ENCODE measurements around the gene DPP10. TPM values are rescaled to one million over a fixed set of nuclear protein-coding genes. Genes with fewer than 3 reads are reported as not detected.

The DPP10 gene
- total and polyA plus RNA-seq, 7 donors, result 0.60 to 4.4 (median 3.5) TPM

DNA sequence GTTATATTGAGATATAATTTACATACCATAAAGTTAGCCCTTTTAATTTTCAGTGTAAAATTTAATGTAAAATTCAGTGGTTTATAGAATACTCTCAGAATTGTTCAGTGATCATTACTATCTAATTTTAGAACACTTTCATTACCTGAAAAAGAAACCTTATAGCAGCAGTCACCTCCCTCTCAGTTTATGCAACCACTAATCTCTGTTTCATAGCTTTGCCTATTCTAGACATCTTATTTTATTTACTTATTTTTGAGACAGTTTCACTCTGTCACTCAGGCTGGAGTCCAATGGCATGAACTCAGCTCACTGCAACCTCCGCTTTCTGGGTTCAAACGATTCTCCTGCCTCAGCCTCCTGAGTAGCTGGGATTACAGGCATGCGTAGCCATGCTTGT lies 479.6 kb downstream of the DPP10 start:
- intact Hi-C loops (cut with DNase I), result no loop called here
- no peak overlapping the region for H3K4me3 ChIP-seq
- 95 to 96% methylated on average over 3 of the region's 3 CpGs for WGBS, 2 donors

DNA sequence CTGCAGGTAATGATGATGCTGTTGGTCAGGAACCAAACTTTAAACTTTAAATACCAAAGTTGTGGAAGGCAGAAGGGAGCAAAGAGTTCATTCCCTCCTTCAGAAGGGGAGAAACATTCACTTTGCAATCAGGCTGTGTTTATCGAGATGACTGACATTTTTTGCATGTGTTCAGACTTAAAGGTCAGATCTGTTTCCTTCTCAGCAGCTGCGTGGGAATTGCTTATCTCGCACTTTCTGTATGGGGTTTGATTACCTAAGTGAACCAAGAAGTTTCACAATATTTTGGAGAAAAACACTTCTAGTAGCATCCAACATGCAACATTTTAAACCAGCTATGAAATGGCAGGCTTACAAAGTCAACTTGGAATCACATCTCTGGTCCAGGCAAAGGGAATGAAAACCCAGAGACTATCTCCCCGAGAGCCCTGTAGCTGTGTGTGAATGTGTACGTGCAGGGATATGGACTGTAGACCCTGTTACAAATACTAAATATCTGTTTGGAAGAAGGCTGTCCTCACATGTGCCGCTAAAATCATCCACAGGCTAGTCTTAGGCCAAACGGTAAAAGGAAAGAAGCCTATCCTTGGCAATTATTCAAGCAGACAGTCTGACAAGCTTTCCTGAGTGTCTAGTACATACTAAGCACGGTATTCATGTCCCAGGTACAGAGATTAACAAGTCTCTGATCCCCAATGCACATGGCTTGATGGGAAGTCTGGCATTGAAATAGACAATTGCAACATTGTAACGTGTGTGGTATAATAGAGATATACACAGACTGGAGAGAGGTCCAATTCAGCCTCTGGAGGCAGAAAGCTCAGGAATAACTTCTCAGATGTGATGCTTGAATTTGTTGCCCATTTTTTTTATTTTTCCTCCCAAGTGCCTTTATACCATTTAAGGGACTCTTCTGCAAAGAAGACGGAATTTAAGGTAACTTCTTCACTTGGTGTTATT lies 483.1 kb downstream of the DPP10 start:
- no peak overlapping the region for H3K27ac ChIP-seq
- TF ChIP-seq POLR2AphosphoS5 (IDR thresholded peaks at IDR 0.05) (no peak), POLR2A (IDR thresholded peaks at IDR 0.05) (no peak), EP300 (IDR thresholded peaks at IDR 0.05) (no peak)
- TF ChIP-seq, protein P1, sequence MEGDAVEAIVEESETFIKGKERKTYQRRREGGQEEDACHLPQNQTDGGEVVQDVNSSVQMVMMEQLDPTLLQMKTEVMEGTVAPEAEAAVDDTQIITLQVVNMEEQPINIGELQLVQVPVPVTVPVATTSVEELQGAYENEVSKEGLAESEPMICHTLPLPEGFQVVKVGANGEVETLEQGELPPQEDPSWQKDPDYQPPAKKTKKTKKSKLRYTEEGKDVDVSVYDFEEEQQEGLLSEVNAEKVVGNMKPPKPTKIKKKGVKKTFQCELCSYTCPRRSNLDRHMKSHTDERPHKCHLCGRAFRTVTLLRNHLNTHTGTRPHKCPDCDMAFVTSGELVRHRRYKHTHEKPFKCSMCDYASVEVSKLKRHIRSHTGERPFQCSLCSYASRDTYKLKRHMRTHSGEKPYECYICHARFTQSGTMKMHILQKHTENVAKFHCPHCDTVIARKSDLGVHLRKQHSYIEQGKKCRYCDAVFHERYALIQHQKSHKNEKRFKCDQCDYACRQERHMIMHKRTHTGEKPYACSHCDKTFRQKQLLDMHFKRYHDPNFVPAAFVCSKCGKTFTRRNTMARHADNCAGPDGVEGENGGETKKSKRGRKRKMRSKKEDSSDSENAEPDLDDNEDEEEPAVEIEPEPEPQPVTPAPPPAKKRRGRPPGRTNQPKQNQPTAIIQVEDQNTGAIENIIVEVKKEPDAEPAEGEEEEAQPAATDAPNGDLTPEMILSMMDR (IDR thresholded peaks at IDR 0.05), result no peak
- H3K36me3 ChIP-seq, result no peaks in the 10 kb centered on the region
- intact Hi-C loops (cut with DNase I), result no loop called here
- no peaks in the 10 kb centered on the region for H3K27me3 ChIP-seq
- H3K9me3 ChIP-seq, result peaks cover 0 to 3% (median 1%) of the 10 kb centered on the region in 4 donors
- WGBS, 2 donors, result 67 to 77% methylated on average over 10 of the region's 10 CpGs
- DNase-seq, result no peak
- H3K4me3 ChIP-seq, result no peak overlapping the region
- no peaks in the 10 kb centered on the region for H3K4me1 ChIP-seq

More for the DNA sequence above, 479.6 kb downstream of the DPP10 start:
- H3K9me3 ChIP-seq, result peaks cover 0 to 1% (median 0%) of the 10 kb centered on the region in 4 donors
- no peaks in the 10 kb centered on the region for H3K27me3 ChIP-seq
- no peak overlapping the region for H3K27ac ChIP-seq
- no peak for DNase-seq
- no peaks in the 10 kb centered on the region for H3K36me3 ChIP-seq
- H3K4me1 ChIP-seq, result no peaks in the 10 kb centered on the region
- TF ChIP-seq POLR2AphosphoS5 (IDR thresholded peaks at IDR 0.05) (no peak), EP300 (IDR thresholded peaks at IDR 0.05) (no peak)
- TF ChIP-seq, protein P1 (IDR thresholded peaks at IDR 0.05), result no peak

DNA sequence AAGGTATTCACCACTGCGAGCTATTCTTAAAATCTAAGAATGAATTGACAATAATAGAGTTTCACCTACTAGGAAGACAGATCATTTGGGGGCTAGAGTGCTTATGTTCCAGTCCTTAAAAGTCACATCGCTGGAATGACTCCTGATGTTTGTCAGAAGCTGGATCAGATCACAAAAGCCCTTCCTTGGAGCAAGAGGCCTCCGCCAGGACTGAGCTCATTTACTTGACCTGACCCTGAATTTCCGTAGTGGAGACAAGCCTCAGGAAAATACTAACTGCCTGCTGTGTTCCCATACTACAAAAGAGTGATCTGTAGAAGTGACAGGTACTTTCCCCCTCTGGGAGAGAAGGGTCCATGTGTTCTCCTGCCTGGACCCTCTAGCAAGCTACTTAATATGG lies 483.9 kb downstream of the DPP10 start:
- DNase-seq, result no peak
- WGBS, 2 donors, result 79 to 86% methylated on average over 4 of the region's 4 CpGs
- TF ChIP-seq POLR2A (IDR thresholded peaks at IDR 0.05), result no peak
- TF ChIP-seq EP300 (IDR thresholded peaks at IDR 0.05), result no peak
- TF ChIP-seq POLR2AphosphoS5 (IDR thresholded peaks at IDR 0.05), result no peak
- TF ChIP-seq, protein P1 (IDR thresholded peaks at IDR 0.05), result no peak
- Histone ChIP-seq H3K9me3 (peaks cover 0 to 3% (median 1%) of the 10 kb centered on the region in 4 donors), H3K4me3 (no peak overlapping the region), H3K27ac (no peak overlapping the region), H3K36me3 (no peaks in the 10 kb centered on the region), H3K4me1 (no peaks in the 10 kb centered on the region), H3K27me3 (no peaks in the 10 kb centered on the region)
- intact Hi-C loops (cut with DNase I), result no loop called here

DNA sequence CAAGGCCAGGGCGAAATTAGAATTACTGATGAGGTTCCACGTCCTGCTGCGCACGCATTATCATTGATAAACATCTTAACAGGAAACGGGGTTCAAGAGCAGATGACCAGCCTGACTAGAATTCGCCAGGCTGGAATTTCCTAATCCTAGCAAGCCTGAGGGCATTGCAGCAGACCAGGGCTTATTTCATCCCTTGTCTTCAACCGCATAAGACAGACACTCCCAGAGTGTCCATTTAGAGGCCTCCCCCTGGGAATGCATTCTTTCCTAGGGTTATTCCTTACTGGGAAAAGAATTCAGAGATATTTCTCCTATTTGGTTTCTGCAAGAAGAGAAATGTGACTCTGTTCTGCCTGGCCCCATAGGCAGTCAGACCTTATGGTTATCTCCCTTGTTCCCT lies 486.8 kb downstream of the DPP10 start:
- no peaks in the 10 kb centered on the region for H3K4me1 ChIP-seq
- no peak overlapping the region for H3K4me3 ChIP-seq
- peaks cover 0 to 3% (median 1%) of the 10 kb centered on the region in 4 donors for H3K9me3 ChIP-seq
- no peaks in the 10 kb centered on the region for H3K36me3 ChIP-seq
- no peaks in the 10 kb centered on the region for H3K27me3 ChIP-seq
- H3K27ac ChIP-seq, result no peak overlapping the region
- intact Hi-C loops (cut with DNase I), result no loop called here
- WGBS, 2 donors, result 90 to 94% methylated on average over 7 of the region's 7 CpGs
- DNase-seq, result no peak
- TF ChIP-seq, protein P1 (IDR thresholded peaks at IDR 0.05), result no peak
- TF ChIP-seq EP300 (IDR thresholded peaks at IDR 0.05) (no peak), POLR2A (IDR thresholded peaks at IDR 0.05) (no peak), POLR2AphosphoS5 (IDR thresholded peaks at IDR 0.05) (no peak)

Measured in sigmoid colon (tissue), 7 donors.